Body of pancreas (tissue), 4 donors: ENCODE results near the gene RBMS2. TPM values are rescaled to one million over a fixed set of nuclear protein-coding genes. Genes with fewer than 3 reads are reported as not detected.

Experiments used
- ATAC-seq: fragments of 150-250 bp; one replicate; pipeline ENCODE4 v1.9.1; 2016
- DNase-seq, 4 donors: peaks; one replicate each; pipeline ENCODE4 v3.0.0-alpha.2; 2019
- H3K27ac ChIP-seq, 4 donors: fragments of 200-600 bp; sonication (generic); 1 replicate in 3 of 4; 2 replicates in 1 of 4; pipeline versions ENCODE4 v1.5.1 to v1.6.1; 2016 to 2019; ENCODE audit warnings: mild to moderate bottlenecking in 1 of 4, mixed read lengths in 1 of 4, moderate library complexity in 1 of 4
- H3K27me3 ChIP-seq, 2 donors: fragments of 200-600 bp; sonication (generic); one replicate each; pipeline ENCODE4 v1.6.0; 2016; ENCODE audit warnings: mild to moderate bottlenecking in 1 of 2
- H3K36me3 ChIP-seq, 2 donors: fragments of 200-600 bp; sonication (generic); replicated peaks in 1 of 2; 2 replicates each; pipeline ENCODE4 v1.5.1; 2016; ENCODE audit warnings: low read depth in 2 of 2; ENCODE audit not compliant: insufficient read depth in 1 of 2
- H3K4me1 ChIP-seq: fragments of 200-600 bp; sonication (generic); one replicate; pipeline ENCODE4 v1.6.0; 2016
- H3K4me3 ChIP-seq, 2 donors: fragments of 200-600 bp; sonication (generic); 1 replicate in 1 of 2; 2 replicates in 1 of 2; pipeline ENCODE4 v1.5.1; 2016 to 2019
- H3K9me3 ChIP-seq, 3 donors: fragments of 200-600 bp; sonication (generic); 1 replicate in 2 of 3; 2 replicates in 1 of 3; pipeline ENCODE4 v1.5.1; 2016
- CTCF ChIP-seq, 7 experiments: fragments of 450-650 bp in 4 of 7; fragments of 200-600 bp in 3 of 7; sonication (generic) in 3 of 7; IDR thresholded peaks; one replicate each; pipeline ENCODE4 v1.5.1; 2016 to 2019; ENCODE audit warnings: antibody characterized with exemption in 7 of 7
- POLR2A ChIP-seq, 3 donors: fragments of 450-650 bp; IDR thresholded peaks; one replicate each; pipeline ENCODE4 v1.6.1; 2016; ENCODE audit warnings: antibody characterized with exemption in 3 of 3, mild to moderate bottlenecking in 2 of 3
- WGBS, 2 donors: methylation state at CpG; one replicate each; pipeline ENCODE4 v1.1.5; 2017; 5-methylcytosine and 5-hydroxymethylcytosine counted together
- intact Hi-C: fragments of 100-400 bp; cut with DNase I; formaldehyde crosslinking; loops from one replicate; pipeline ENCODE4 v1.15.1; 2023
- small RNA-seq: library from RNA; depleted of rRNA; stranded (forward); fragments of <200 nt; gene quantifications from one replicate; pipeline ENCODE3, GENCODE V24; 2016
- total RNA-seq, 2 donors: library from RNA; depleted of rRNA; stranded (reverse); fragments of >200 nt; gene quantifications; one replicate each; pipeline ENCODE4 v1.1.0, GENCODE V29; 2016

The RBMS2 gene
- total RNA-seq, 2 donors from 2014 or later: 9.6 to 18.9 TPM

- Histone ChIP-seq H3K27me3 (no peaks in the 10 kb centered on the region), H3K4me1 (peaks cover 32% of the 10 kb centered on the region), H3K36me3 (peaks cover 7 to 25% of the 10 kb centered on the region in 2 donors), H3K4me3 (peak overlapping the region; percentile 25 to 98), H3K27ac (peak overlapping the region; percentile 83 to 93 (median 92)), H3K9me3 (no peaks in the 10 kb centered on the region)
- TF ChIP-seq CTCF (IDR thresholded peaks at IDR 0.05) (peak in 1 of 7 experiments; percentile 16), POLR2A (IDR thresholded peaks at IDR 0.05) (no peak)
- DNase-seq (peak in 2 of 4 donors; percentile 21 to 26), ATAC-seq (no peak)
- WGBS, 2 donors: 0% methylated on average over 12 to 29 of the region's 29 CpGs
- intact Hi-C loops: no loop called here
Observed at GRCh38 chr12:56645201-56645716, 123.6 kb downstream of the RBMS2 start.

Small RNAs within 50 kb of the gene (small RNA-seq; reads per million reads assigned to genes)
- not detected for gene RNU6-343P
- gene SNORD59A: 15,062 reads per million, percentile 100 among the genes with 10 or more reads in this experiment

Other genes with a start within 250 kb of the RBMS2 start
- gene CS, start 221.5 kb upstream of the RBMS2 start, total RNA-seq: 10 to 100 TPM; 66.2 to 88.0 TPM
- gene CNPY2, start 205.8 kb upstream of the RBMS2 start, total RNA-seq: 100 to 1,000 TPM in 1 of 2 donors, 10 to 100 TPM in 1; 40.2 to 103 TPM
- gene PAN2, start 187.8 kb upstream of the RBMS2 start, total RNA-seq: 10 to 100 TPM; 47.2 to 59.0 TPM
- not detected for gene IL23A, start 182.9 kb upstream of the RBMS2 start, total RNA-seq
- 100 to 1,000 TPM in 1 of 2 donors, 10 to 100 TPM in 1; 65.4 to 106 TPM for gene STAT2, start 161.7 kb upstream of the RBMS2 start, total RNA-seq
- gene APOF, start 159.0 kb upstream of the RBMS2 start, total RNA-seq: not detected
- gene TIMELESS, start 72.4 kb upstream of the RBMS2 start, total RNA-seq: 1 to 10 TPM; 4.7 to 6.9 TPM
- not detected for gene MIP, start 67.2 kb upstream of the RBMS2 start, total RNA-seq
- 1 to 10 TPM; 1.6 to 2.1 TPM for gene SPRYD4, start 53.2 kb upstream of the RBMS2 start, total RNA-seq
- 10 to 100 TPM; 44.4 to 45.5 TPM for gene GLS2, start 33.7 kb upstream of the RBMS2 start, total RNA-seq
- gene BAZ2A, start 108.5 kb downstream of the RBMS2 start, total RNA-seq: 10 to 100 TPM; 52.7 to 56.8 TPM
- gene ATP5F1B, start 124.2 kb downstream of the RBMS2 start, total RNA-seq: 100 to 1,000 TPM; 155 to 179 TPM
- 10 to 100 TPM; 27.4 to 56.0 TPM for gene PTGES3, start 166.5 kb downstream of the RBMS2 start, total RNA-seq
- 100 to 1,000 TPM; 465 to 734 TPM for gene NACA, start 203.5 kb downstream of the RBMS2 start, total RNA-seq
- 10 to 100 TPM in 1 of 2 donors, 1 to 10 TPM in 1; 4.4 to 28.0 TPM for gene PRIM1, start 230.5 kb downstream of the RBMS2 start, total RNA-seq
- 10 to 100 TPM in 1 of 2 donors, not detected in 1; 10.5 TPM for gene HSD17B6, start 241.5 kb downstream of the RBMS2 start, total RNA-seq